D721Med (cell line): ENCODE results near the gene COL21A1.

Experiments
- DNase-seq: peaks from one replicate; pipeline ENCODE4 v3.0.0; 2011; ENCODE audit warnings: low spot score; ENCODE audit not compliant: insufficient read length
- FAIRE-seq: peaks from 2 replicates; lab custom pipeline; 2011; peaks lifted over from hg19 to GRCh38; lab: Jason Lieb, UNC
- CTCF ChIP-seq: IDR thresholded peaks from 2 replicates; pipeline ENCODE4 v1.5.1; 2012; ENCODE audit warnings: mild to moderate bottlenecking, control low read depth; ENCODE audit not compliant: insufficient read depth; ENCODE audit errors: missing control alignments

COL21A1 gene

GRCh38 chr6:56152611-56153010 is 94.8 kb downstream of the COL21A1 start:
- FAIRE-seq: no peak
- DNase-seq: no peak
- TF ChIP-seq CTCF: no peak

GRCh38 chr6:56151609-56152224 is 95.7 kb downstream of the COL21A1 start:
- FAIRE-seq (no peak), DNase-seq (no peak)
- no peak for TF ChIP-seq CTCF

GRCh38 chr6:56148488-56149186 is 98.7 kb downstream of the COL21A1 start:
- DNase-seq (no peak), FAIRE-seq (no peak)
- TF ChIP-seq CTCF: no peak

- FAIRE-seq (no peak), DNase-seq (no peak)
- no peak for TF ChIP-seq CTCF
These were observed 99.6 kb downstream of the COL21A1 start for GRCh38 chr6:56147766-56148165.

- DNase-seq: no peak
- no peak for FAIRE-seq
- TF ChIP-seq CTCF: no peak
These were observed 101.3 kb downstream of the COL21A1 start for GRCh38 chr6:56146086-56146485.

GRCh38 chr6:56145616-56146015 is 101.8 kb downstream of the COL21A1 start:
- TF ChIP-seq CTCF: no peak
- FAIRE-seq (no peak), DNase-seq (no peak)
